K562 (cell line): ENCODE data around the gene ZNF862. TPM values are rescaled to one million over a fixed set of nuclear protein-coding genes. Genes with fewer than 3 reads are reported as not detected.

Experiments used
- CC2D1A ChIP-seq: fragments of 450-650 bp; IDR thresholded peaks from 2 replicates; pipeline ENCODE4 v1.6.1; 2017; ENCODE audit warnings: mild to moderate bottlenecking
- CREM ChIP-seq: IDR thresholded peaks from 2 replicates; pipeline ENCODE4 v1.6.1; 2014; ENCODE audit warnings: antibody characterized with exemption, low read depth
- ELF1 ChIP-seq: fragments of 200-800 bp; sonication (Bioruptor generic); IDR thresholded peaks from 2 replicates; pipeline ENCODE4 v1.6.1; 2016; ENCODE audit warnings: missing genetic modification characterization, missing compliant biosample characterization
- EWSR1 ChIP-seq: fragments of 450-650 bp; IDR thresholded peaks from 2 replicates; pipeline ENCODE4 v1.6.1; 2018; ENCODE audit warnings: borderline replicate concordance, mild to moderate bottlenecking, low read depth, moderate library complexity; ENCODE audit not compliant: partially characterized antibody
- HLTF ChIP-seq: fragments of 450-650 bp; IDR thresholded peaks from 2 replicates; pipeline ENCODE4 v1.6.1; 2016
- HNRNPUL1 ChIP-seq: fragments of 200-400 bp; formaldehyde crosslinking; IDR thresholded peaks from 2 replicates; pipeline ENCODE4 v1.6.1; 2017; ENCODE audit warnings: low read length
- IRF2 ChIP-seq: sonication (generic); formaldehyde crosslinking; IDR thresholded peaks from 2 replicates; pipeline ENCODE4 v1.8.1; 2022; ENCODE audit warnings: mild to moderate bottlenecking, missing genetic modification reagents
- KAT2B ChIP-seq: IDR thresholded peaks from one replicate; pipeline ENCODE4 v1.6.1; 2012; ENCODE audit warnings: low read depth, mild to moderate bottlenecking, control low read depth, inconsistent platforms, low read length, moderate library complexity
- MYBL2 ChIP-seq, 2 experiments: fragments of 450-650 bp in 1 of 2; sonication (generic) in 1 of 2; formaldehyde crosslinking in 1 of 2; IDR thresholded peaks; 2 replicates each; pipeline versions ENCODE4 v1.6.1 to v1.8.1; 2017 to 2022; ENCODE audit warnings: borderline replicate concordance in 1 of 2, inconsistent platforms in 1 of 2, low read depth in 1 of 2, mild to moderate bottlenecking in 1 of 2, missing genetic modification reagents in 1 of 2, moderate library complexity in 1 of 2
- POU5F1 ChIP-seq: fragments of 150-350 bp; IDR thresholded peaks from 2 replicates; pipeline ENCODE4 v1.6.1; 2014; ENCODE audit warnings: borderline replicate concordance, low read length, low read depth, mild to moderate bottlenecking; ENCODE audit not compliant: partially characterized antibody
- SAFB ChIP-seq: fragments of 200-400 bp; formaldehyde crosslinking; IDR thresholded peaks from 2 replicates; pipeline ENCODE4 v1.6.1; 2017; ENCODE audit warnings: low read depth, low read length, borderline replicate concordance
- SAFB2 ChIP-seq: fragments of 200-400 bp; formaldehyde crosslinking; IDR thresholded peaks from 2 replicates; pipeline ENCODE4 v1.6.1; 2018; ENCODE audit warnings: borderline replicate concordance, low read length, low read depth, moderate library complexity; ENCODE audit not compliant: severe bottlenecking
- SMARCE1 ChIP-seq: fragments of 450-650 bp; IDR thresholded peaks from 2 replicates; pipeline ENCODE4 v1.7.1; 2016; ENCODE audit warnings: mild to moderate bottlenecking
- TAL1 ChIP-seq: fragments of 450-650 bp; IDR thresholded peaks from 2 replicates; pipeline ENCODE4 v1.6.1; 2016; ENCODE audit warnings: mild to moderate bottlenecking
- TEAD2 ChIP-seq: fragments of 450-650 bp; IDR thresholded peaks from 2 replicates; pipeline ENCODE4 v1.6.1; 2016; ENCODE audit warnings: missing genetic modification characterization, control low read depth, missing compliant biosample characterization
- USF1 ChIP-seq: sonication (generic); formaldehyde crosslinking; IDR thresholded peaks from 2 replicates; pipeline ENCODE4 v1.9.0; 2022; ENCODE audit warnings: mild to moderate bottlenecking, missing genetic modification reagents
- ZHX1 ChIP-seq: fragments of 150-350 bp; conservative IDR thresholded peaks from 2 replicates; pipeline ENCODE4 v1.6.1; 2014; ENCODE audit warnings: low read length
- ZNF197 ChIP-seq: fragments of 200-800 bp; sonication (Bioruptor generic); IDR thresholded peaks from 2 replicates; pipeline ENCODE4 v1.6.1; 2016; ENCODE audit warnings: low read depth, missing genetic modification characterization, missing compliant biosample characterization
- ZNF431 ChIP-seq: sonication (generic); formaldehyde crosslinking; IDR thresholded peaks from 2 replicates; pipeline ENCODE4 v1.8.0; 2022; ENCODE audit warnings: mild to moderate bottlenecking, missing genetic modification reagents
- ZNF780A ChIP-seq: fragments of 250-450 bp; sonication (Bioruptor Pico); IDR thresholded peaks from 2 replicates; pipeline ENCODE4 v1.5.0; 2021; ENCODE audit warnings: mild to moderate bottlenecking
- polyA plus RNA-seq, 8 experiments: library from polyadenylated mRNA; depleted of rRNA in 4 of 8; stranded (reverse) in 5 of 8; unstranded in 3 of 8; fragments of >200 nt; fragmentation: Nextera tagmentation in 2 of 8; fragmentation: Illumina TruSeq in 1 of 8; extraction: Ambion mirVana in 2 of 8; extraction: Trizol in 1 of 8; gene quantifications; 2 replicates each; pipeline versions ENCODE4 v1.2.1 to v1.2.3, GENCODE V29; 2011 to 2014; ENCODE audit warnings: inconsistent platforms in 1 of 8, missing spikeins in 1 of 8
- total RNA-seq, 7 experiments: library from RNA; depleted of rRNA in 6 of 7; stranded (reverse); fragments of >200 nt in 6 of 7; fragmentation: Illumina TruSeq in 2 of 7; extraction: Trizol in 2 of 7; gene quantifications; 2 replicates each; pipeline versions ENCODE4 v1.2.1 to v1.2.3, GENCODE V29; 2011 to 2021; ENCODE audit warnings: low replicate concordance in 1 of 7
- TF ChIP-seq, protein P1 (sequence below): fragments of 450-650 bp; IDR thresholded peaks from 2 replicates; pipeline ENCODE4 v1.6.1; 2016; ENCODE audit warnings: low read depth, mild to moderate bottlenecking, moderate library complexity
- TF ChIP-seq, protein P2 (sequence below): sonication (generic); formaldehyde crosslinking; IDR thresholded peaks from 2 replicates; pipeline ENCODE4 v1.8.0; 2022; ENCODE audit warnings: mild to moderate bottlenecking, missing genetic modification reagents
- TF ChIP-seq, protein P3 (sequence below): sonication (generic); formaldehyde crosslinking; IDR thresholded peaks from 2 replicates; pipeline ENCODE4 v1.8.0; 2022; ENCODE audit warnings: missing genetic modification reagents, mild to moderate bottlenecking, moderate library complexity, borderline replicate concordance

ZNF862 gene
- total and polyA plus RNA-seq, 9 of the 15 experiments (the other 6 are each of a cell fraction or from before 2014, with no cell fraction given): 1.1 to 3.9 (median 2.6) TPM

DNA sequence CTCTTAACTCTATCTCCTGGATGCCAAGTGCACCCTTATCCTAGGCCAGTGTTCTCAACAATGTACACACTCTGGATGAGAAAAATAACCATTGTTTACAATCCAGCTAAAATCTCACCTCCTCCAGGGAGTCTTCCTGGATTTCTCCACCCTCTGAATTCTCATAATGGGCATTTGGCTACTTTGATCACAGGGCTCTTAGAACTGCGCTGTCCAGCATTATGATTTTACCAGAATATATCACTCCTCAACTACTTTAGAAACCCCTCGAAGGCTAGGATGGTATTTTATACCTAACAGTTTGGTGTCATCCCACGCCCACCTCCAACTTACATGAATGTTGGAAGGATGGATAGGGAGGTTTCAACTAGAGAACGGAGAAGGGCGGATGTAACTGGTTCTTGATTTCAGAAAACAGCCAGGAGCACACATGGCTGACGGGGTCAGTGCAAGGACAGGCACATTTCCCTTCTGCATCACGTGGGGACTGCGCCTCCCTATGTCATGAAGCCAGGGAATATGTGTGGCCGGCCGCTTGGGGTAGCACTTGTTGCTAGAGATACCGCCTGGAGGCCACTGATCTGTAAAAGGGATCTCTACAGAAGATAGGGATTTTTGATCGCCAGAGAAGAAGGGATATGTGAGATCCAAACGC lies 34.4 kb downstream of the ZNF862 start (continued):
- TF ChIP-seq IRF2 (CRISPR knock-in tag) (no peak), ZNF780A (no peak), ZNF197 (CRISPR knock-in tag) (no peak), EWSR1 (no peak), CC2D1A (no peak), ZHX1 (no peak), SAFB (no peak), SAFB2 (no peak), CREM (peak; percentile 77), KAT2B (no peak), HNRNPUL1 (no peak), TAL1 (no peak; the same call in 1 of the 2 replicates), POU5F1 (no peak), ZNF431 (CRISPR knock-in tag) (peak; percentile 55), MYBL2 (IDR thresholded peaks at IDR 0.05; ENCODE audit: low read depth) (no peak), MYBL2 (CRISPR knock-in tag; IDR thresholded peaks at IDR 0.05; ENCODE audit: borderline replicate concordance) (no peak), HLTF (no peak), SMARCE1 (peak; percentile 20; the same call in 1 of the 2 replicates), TEAD2 (tag) (no peak), ELF1 (tag) (no peak), USF1 (CRISPR knock-in tag) (peak; percentile 99)
- TF ChIP-seq, protein P1, sequence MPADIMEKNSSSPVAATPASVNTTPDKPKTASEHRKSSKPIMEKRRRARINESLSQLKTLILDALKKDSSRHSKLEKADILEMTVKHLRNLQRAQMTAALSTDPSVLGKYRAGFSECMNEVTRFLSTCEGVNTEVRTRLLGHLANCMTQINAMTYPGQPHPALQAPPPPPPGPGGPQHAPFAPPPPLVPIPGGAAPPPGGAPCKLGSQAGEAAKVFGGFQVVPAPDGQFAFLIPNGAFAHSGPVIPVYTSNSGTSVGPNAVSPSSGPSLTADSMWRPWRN: no peak
- TF ChIP-seq, protein P2, sequence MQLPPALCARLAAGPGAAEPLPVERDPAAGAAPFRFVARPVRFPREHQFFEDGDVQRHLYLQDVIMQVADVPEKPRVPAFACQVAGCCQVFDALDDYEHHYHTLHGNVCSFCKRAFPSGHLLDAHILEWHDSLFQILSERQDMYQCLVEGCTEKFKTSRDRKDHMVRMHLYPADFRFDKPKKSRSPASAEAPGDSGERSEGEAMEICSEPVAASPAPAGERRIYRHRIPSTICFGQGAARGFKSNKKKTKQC (CRISPR knock-in tag): peak; percentile 22; the same call in 1 of the 2 replicates
- TF ChIP-seq, protein P3, sequence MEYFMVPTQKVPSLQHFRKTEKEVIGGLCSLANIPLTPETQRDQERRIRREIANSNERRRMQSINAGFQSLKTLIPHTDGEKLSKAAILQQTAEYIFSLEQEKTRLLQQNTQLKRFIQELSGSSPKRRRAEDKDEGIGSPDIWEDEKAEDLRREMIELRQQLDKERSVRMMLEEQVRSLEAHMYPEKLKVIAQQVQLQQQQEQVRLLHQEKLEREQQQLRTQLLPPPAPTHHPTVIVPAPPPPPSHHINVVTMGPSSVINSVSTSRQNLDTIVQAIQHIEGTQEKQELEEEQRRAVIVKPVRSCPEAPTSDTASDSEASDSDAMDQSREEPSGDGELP: peak; percentile 47; the same call in 1 of the 2 replicates
